ENCODE measurements around the gene CIPC. TPM values are rescaled to one million over a fixed set of nuclear protein-coding genes. Genes with fewer than 3 reads are reported as not detected.

Gene CIPC
- total and polyA plus RNA-seq, 2 of the 13 experiments (the other 11 are each of a cell fraction or from before 2014, with no cell fraction given) = 7.6 to 13.9 TPM

- TF ChIP-seq ARID4A (CRISPR knock-in tag; IDR thresholded peaks at IDR 0.05; ENCODE audit: borderline replicate concordance) (peak; percentile 40; the same call in 1 of the 2 replicates), TFDP2 (CRISPR knock-in tag; IDR thresholded peaks at IDR 0.05) (0 out of 2 replicates have a peak, but pooled peaks have one; percentile 25), MLXIP (CRISPR knock-in tag; IDR thresholded peaks at IDR 0.05; ENCODE audit: borderline replicate concordance) (peak; percentile 70; the same call in 1 of the 2 replicates), ONECUT2 (CRISPR knock-in tag; IDR thresholded peaks at IDR 0.05) (0 out of 2 replicates have a peak, but pooled peaks have one; percentile 31), ZNF232 (CRISPR knock-in tag; IDR thresholded peaks at IDR 0.05; ENCODE audit: borderline replicate concordance) (peak; percentile 93; the same call in 1 of the 2 replicates), SIX4 (CRISPR knock-in tag; IDR thresholded peaks at IDR 0.05) (peak; percentile 49), AKNA (CRISPR knock-in tag; IDR thresholded peaks at IDR 0.05; ENCODE audit: borderline replicate concordance) (0 out of 2 replicates have a peak, but pooled peaks have one; percentile 56), MIER2 (CRISPR knock-in tag; IDR thresholded peaks at IDR 0.05) (peak; percentile 99), RXRA (CRISPR knock-in tag; IDR thresholded peaks at IDR 0.05) (no peak), ZNF570 (CRISPR knock-in tag; IDR thresholded peaks at IDR 0.05; ENCODE audit: borderline replicate concordance) (no peak)
- TF ChIP-seq, protein P1, sequence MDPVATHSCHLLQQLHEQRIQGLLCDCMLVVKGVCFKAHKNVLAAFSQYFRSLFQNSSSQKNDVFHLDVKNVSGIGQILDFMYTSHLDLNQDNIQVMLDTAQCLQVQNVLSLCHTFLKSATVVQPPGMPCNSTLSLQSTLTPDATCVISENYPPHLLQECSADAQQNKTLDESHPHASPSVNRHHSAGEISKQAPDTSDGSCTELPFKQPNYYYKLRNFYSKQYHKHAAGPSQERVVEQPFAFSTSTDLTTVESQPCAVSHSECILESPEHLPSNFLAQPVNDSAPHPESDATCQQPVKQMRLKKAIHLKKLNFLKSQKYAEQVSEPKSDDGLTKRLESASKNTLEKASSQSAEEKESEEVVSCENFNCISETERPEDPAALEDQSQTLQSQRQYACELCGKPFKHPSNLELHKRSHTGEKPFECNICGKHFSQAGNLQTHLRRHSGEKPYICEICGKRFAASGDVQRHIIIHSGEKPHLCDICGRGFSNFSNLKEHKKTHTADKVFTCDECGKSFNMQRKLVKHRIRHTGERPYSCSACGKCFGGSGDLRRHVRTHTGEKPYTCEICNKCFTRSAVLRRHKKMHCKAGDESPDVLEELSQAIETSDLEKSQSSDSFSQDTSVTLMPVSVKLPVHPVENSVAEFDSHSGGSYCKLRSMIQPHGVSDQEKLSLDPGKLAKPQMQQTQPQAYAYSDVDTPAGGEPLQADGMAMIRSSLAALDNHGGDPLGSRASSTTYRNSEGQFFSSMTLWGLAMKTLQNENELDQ (CRISPR knock-in tag; IDR thresholded peaks at IDR 0.05; ENCODE audit: borderline replicate concordance) = peak; percentile 82; the same call in 1 of the 2 replicates
These were observed 35.8 kb downstream of the CIPC start (continued) for GRCh38 chr14:77133720-77134338.
